Psoas muscle (tissue), 8 donors: ENCODE data around the gene SLC25A51. TPM values are rescaled to one million over a fixed set of nuclear protein-coding genes. Genes with fewer than 3 reads are reported as not detected.

Experiments used
- ATAC-seq, 4 donors: fragments of 200-7000 bp; cut with Tn5 transposase; one replicate each; pipeline ENCODE4 v1.9.1; 2020; ENCODE audit warnings: moderate library complexity in 3 of 4, mild to moderate bottlenecking in 2 of 4
- DNase-seq, 2 donors: peaks; one replicate each; pipeline ENCODE4 v3.0.0-alpha.2; 2020
- H3K27ac ChIP-seq: fragments of 200-600 bp; one replicate; pipeline ENCODE4 v1.8.0; 2022
- H3K27me3 ChIP-seq, 3 donors: fragments of 200-600 bp in 1 of 3; one replicate each; pipeline versions ENCODE4 v1.6.1 to v1.8.0; 2013 to 2022; ENCODE audit warnings: low read length in 2 of 3, mild to moderate bottlenecking in 2 of 3, moderate library complexity in 1 of 3; ENCODE audit not compliant: insufficient read depth in 3 of 3
- H3K36me3 ChIP-seq, 2 donors: fragments of 200-600 bp in 1 of 2; one replicate each; pipeline versions ENCODE4 v1.6.1 to v1.8.0; 2013 to 2022; ENCODE audit warnings: low read depth in 1 of 2, mild to moderate bottlenecking in 1 of 2, moderate library complexity in 1 of 2; ENCODE audit not compliant: insufficient read depth in 1 of 2
- H3K4me1 ChIP-seq: fragments of 200-600 bp; one replicate; pipeline ENCODE4 v1.8.0; 2022
- H3K4me3 ChIP-seq: fragments of 200-600 bp; one replicate; pipeline ENCODE4 v1.8.0; 2022; ENCODE audit warnings: mild to moderate bottlenecking
- H3K9me3 ChIP-seq: fragments of 200-600 bp; one replicate; pipeline ENCODE4 v1.8.0; 2022
- WGBS, 3 donors: extraction: QIAGEN DNeasy Blood & Tissue Kit; methylation state at CpG; one replicate each; pipeline versions ENCODE4 v1.1.6 to v1.1.7; 2013; 5-methylcytosine and 5-hydroxymethylcytosine counted together
- intact Hi-C, 2 donors: fragments of 100-400 bp; cut with DNase I; formaldehyde crosslinking; loops; one replicate each; pipeline versions ENCODE4 v1.11.0 to v1.14.2; 2022
- polyA plus RNA-seq, 3 donors: library from polyadenylated mRNA; stranded (reverse); fragments of 200-250 nt; gene quantifications; one replicate each; pipeline ENCODE4 v1.2.3, GENCODE V29; 2013
- total RNA-seq, 4 donors: library from RNA; stranded (reverse); fragmentation: NEBNext Ultra II Directional in 2 of 4; extraction: Animal tissue kit (Norgen Biotek cat#: 25700) in 2 of 4; gene quantifications; one replicate each; pipeline versions ENCODE4 v1.2.1 to v1.2.4, GENCODE V29; 2021 to 2023
- TF ChIP-seq, protein P1 (sequence below): fragments of 200-600 bp; IDR thresholded peaks from one replicate; pipeline ENCODE4 v1.8.0; 2022; ENCODE audit warnings: antibody characterized with exemption
- donor health status: healthy with polysubstance abuse.
- donor health status: DM: no; HTN: no; CAD: no; lungs with moderate emphysema.
- donor health status: Bipolar disorder and iron deficiency.
- donor health status: healthy.
- donor health status: DM: yes; HTN: yes; CAD: no.
- donor health status: DM: no; HTN: no; CAD: no.
- donor health status: DM: no; HTN: no; CAD: no.
- donor health status: DM: yes; HTN: yes; CAD: no.

The SLC25A51 gene
- total and polyA plus RNA-seq, 7 donors: 8.4 to 25.3 (median 18.4) TPM

- TF ChIP-seq, protein P1, sequence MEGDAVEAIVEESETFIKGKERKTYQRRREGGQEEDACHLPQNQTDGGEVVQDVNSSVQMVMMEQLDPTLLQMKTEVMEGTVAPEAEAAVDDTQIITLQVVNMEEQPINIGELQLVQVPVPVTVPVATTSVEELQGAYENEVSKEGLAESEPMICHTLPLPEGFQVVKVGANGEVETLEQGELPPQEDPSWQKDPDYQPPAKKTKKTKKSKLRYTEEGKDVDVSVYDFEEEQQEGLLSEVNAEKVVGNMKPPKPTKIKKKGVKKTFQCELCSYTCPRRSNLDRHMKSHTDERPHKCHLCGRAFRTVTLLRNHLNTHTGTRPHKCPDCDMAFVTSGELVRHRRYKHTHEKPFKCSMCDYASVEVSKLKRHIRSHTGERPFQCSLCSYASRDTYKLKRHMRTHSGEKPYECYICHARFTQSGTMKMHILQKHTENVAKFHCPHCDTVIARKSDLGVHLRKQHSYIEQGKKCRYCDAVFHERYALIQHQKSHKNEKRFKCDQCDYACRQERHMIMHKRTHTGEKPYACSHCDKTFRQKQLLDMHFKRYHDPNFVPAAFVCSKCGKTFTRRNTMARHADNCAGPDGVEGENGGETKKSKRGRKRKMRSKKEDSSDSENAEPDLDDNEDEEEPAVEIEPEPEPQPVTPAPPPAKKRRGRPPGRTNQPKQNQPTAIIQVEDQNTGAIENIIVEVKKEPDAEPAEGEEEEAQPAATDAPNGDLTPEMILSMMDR: no peak
- H3K27me3 ChIP-seq: no peaks in the 10 kb centered on the region
- H3K27ac ChIP-seq: no peak overlapping the region
- DNase-seq (no peak), ATAC-seq (no peak)
- 91 to 95% (median 94%) methylated on average over 2 of the region's 2 CpGs for WGBS, 3 donors
- no peaks in the 10 kb centered on the region for H3K9me3 ChIP-seq
- intact Hi-C loops: no loop called here
- H3K36me3 ChIP-seq: peaks cover 0 to 36% of the 10 kb centered on the region in 2 donors
- H3K4me3 ChIP-seq: no peak overlapping the region
- no peaks in the 10 kb centered on the region for H3K4me1 ChIP-seq
These were observed 22.9 kb downstream of the SLC25A51 start for GRCh38 chr9:37880916-37881479.

DNA sequence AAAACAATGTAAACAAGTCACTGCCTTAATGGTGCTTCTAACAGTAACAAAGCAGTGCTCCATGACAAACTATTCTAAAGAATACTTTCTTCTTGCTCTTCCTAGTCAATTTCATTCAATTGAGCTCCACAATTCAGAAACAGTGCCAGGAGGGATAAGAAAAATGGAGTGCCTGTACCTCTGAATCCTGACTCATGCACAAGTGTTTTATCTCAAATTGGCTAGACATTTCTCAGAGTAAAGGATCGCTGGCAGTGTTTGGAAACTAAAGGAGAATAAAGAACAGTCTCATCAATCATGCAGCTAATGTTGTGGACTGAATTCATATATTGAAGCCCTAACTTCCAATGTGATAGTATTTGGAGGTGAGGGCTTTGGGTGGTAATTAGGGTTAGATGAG, 27.6 kb downstream of the SLC25A51 start:
- Histone ChIP-seq H3K9me3 (no peaks in the 10 kb centered on the region), H3K27ac (no peak overlapping the region), H3K4me1 (no peaks in the 10 kb centered on the region), H3K4me3 (no peak overlapping the region), H3K27me3 (no peaks in the 10 kb centered on the region), H3K36me3 (peaks cover 0 to 32% of the 10 kb centered on the region in 2 donors)
- 95 to 99% (median 97%) methylated on average over 1 of the region's 1 CpG for WGBS, 3 donors
- TF ChIP-seq, protein P1: no peak
- intact Hi-C loops: no loop called here
- ATAC-seq (no peak), DNase-seq (no peak)

DNA sequence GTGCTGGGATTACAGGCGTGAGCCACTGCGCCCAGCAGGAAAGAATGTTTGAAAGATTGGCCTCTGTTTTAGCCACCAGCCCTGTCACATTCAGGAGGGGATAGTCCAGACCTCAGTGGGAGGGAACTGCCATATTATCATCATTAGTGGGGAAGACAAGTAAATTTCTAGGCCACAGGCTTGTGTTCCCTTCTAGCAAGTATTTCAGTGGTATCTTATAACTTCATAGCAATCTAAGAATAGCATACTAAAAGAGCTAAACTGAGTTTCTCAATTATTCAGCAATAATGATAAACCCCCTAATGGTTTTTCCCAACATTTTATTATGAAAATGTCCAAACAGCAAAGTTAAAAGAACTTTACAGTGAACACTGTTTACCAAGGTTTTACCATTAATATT, 30.0 kb downstream of the SLC25A51 start:
- Histone ChIP-seq H3K9me3 (no peaks in the 10 kb centered on the region), H3K27ac (no peak overlapping the region), H3K27me3 (no peaks in the 10 kb centered on the region), H3K36me3 (peaks cover 0 to 8% of the 10 kb centered on the region in 2 donors), H3K4me3 (no peak overlapping the region), H3K4me1 (no peaks in the 10 kb centered on the region)
- TF ChIP-seq, protein P1: no peak
- intact Hi-C loops: no loop called here
- 90 to 96% (median 93%) methylated on average over 2 of the region's 2 CpGs for WGBS, 3 donors
- DNase-seq: no peak
- no peak for ATAC-seq

DNA sequence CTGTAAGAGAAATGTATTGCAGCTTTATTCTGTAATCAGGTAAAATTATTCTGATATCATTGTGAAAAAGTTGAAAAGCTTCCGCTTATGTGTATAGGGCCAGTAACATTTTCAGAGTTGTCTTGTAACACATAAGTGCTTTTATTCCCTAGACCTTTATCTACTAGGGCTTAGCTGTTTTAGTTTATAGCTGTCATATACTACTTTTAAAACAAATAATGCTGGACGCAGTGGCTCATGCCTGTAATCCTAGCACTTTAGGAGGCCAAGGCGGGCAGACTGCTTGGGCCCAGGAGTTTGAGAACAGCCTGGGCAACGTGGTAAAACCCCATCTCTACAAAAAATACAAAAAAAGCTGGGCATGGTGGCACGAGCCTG, 33.1 kb downstream of the SLC25A51 start:
- H3K4me1 ChIP-seq: no peaks in the 10 kb centered on the region
- TF ChIP-seq, protein P1: no peak

More for the DNA sequence above, 33.1 kb downstream of the SLC25A51 start:
- H3K9me3 ChIP-seq: no peaks in the 10 kb centered on the region
- H3K27me3 ChIP-seq: no peaks in the 10 kb centered on the region
- peaks cover 0 to 6% of the 10 kb centered on the region in 2 donors for H3K36me3 ChIP-seq
- intact Hi-C loops: no loop called here
- H3K4me3 ChIP-seq: no peak overlapping the region
- ATAC-seq (no peak), DNase-seq (no peak)
- H3K27ac ChIP-seq: no peak overlapping the region
- 69 to 81% (median 72%) methylated on average over 5 of the region's 5 CpGs for WGBS, 3 donors
